HG02571 (cell line): Measurements from ENCODE around the gene PTPRF.
"Not testable (repeated sequence)": the region's sequence is repeated elsewhere in the genome, so short reads cannot be mapped to it uniquely, and the experiment has no call there.

ENCODE experiments used
- ATAC-seq: cut with Tn5 transposase; IDR thresholded peaks from one replicate; pipeline ENCODE4 v1.9.1; 2021; ENCODE audit warnings: mild to moderate bottlenecking, moderate library complexity; ENCODE audit not compliant: unreplicated experiment

The PTPRF gene

DNA sequence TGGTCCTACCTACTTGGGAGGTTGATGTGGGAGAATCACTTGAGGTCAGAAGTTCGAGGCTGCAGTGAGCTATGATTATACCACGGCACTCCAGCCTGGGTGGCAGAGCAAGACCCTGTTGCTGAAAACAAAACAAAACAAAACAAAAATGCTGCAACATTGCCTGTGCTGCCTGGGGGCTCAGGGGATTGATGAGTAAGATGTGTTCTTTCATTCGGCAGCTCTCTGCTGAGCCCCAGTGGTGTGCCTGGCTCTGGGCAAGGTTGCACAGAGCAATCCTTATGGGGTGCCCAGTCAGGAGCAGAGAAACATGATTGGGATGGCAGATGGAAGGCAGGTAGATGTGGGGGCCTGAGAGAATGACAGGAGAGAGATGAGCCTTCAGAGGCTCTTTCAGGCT lies 90.7 kb downstream of the PTPRF start:
- no peak for ATAC-seq

DNA sequence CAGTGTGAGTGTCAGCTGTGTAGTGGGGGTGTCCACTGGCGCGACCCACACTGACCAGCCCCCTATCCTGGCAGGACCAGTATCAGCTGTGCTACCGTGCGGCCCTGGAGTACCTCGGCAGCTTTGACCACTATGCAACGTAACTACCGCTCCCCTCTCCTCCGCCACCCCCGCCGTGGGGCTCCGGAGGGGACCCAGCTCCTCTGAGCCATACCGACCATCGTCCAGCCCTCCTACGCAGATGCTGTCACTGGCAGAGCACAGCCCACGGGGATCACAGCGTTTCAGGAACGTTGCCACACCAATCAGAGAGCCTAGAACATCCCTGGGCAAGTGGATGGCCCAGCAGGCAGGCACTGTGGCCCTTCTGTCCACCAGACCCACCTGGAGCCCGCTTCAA lies 91.2 kb downstream of the PTPRF start:
- no peak for ATAC-seq

DNA sequence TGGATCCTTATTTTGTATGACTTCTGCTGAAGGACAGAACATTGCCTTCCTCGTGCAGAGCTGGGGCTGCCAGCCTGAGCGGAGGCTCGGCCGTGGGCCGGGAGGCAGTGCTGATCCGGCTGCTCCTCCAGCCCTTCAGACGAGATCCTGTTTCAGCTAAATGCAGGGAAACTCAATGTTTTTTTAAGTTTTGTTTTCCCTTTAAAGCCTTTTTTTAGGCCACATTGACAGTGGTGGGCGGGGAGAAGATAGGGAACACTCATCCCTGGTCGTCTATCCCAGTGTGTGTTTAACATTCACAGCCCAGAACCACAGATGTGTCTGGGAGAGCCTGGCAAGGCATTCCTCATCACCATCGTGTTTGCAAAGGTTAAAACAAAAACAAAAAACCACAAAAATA lies 91.8 kb downstream of the PTPRF start:
- no peak for ATAC-seq

DNA sequence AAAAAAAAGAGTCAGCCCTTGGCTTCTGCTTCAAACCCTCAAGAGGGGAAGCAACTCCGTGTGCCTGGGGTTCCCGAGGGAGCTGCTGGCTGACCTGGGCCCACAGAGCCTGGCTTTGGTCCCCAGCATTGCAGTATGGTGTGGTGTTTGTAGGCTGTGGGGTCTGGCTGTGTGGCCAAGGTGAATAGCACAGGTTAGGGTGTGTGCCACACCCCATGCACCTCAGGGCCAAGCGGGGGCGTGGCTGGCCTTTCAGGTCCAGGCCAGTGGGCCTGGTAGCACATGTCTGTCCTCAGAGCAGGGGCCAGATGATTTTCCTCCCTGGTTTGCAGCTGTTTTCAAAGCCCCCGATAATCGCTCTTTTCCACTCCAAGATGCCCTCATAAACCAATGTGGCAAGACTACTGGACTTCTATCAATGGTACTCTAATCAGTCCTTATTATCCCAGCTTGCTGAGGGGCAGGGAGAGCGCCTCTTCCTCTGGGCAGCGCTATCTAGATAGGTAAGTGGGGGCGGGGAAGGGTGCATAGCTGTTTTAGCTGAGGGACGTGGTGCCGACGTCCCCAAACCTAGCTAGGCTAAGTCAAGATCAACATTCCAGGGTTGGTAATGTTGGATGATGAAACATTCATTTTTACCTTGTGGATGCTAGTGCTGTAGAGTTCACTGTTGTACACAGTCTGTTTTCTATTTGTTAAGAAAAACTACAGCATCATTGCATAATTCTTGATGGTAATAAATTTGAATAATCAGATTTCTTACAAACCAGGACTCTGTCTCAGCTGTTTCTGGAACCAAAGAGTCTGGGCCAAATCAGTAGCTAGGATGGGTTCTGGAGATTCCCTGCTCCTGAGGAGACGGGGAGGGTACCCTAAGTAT lies 92.5 kb downstream of the PTPRF start:
- ATAC-seq, result no peak

DNA sequence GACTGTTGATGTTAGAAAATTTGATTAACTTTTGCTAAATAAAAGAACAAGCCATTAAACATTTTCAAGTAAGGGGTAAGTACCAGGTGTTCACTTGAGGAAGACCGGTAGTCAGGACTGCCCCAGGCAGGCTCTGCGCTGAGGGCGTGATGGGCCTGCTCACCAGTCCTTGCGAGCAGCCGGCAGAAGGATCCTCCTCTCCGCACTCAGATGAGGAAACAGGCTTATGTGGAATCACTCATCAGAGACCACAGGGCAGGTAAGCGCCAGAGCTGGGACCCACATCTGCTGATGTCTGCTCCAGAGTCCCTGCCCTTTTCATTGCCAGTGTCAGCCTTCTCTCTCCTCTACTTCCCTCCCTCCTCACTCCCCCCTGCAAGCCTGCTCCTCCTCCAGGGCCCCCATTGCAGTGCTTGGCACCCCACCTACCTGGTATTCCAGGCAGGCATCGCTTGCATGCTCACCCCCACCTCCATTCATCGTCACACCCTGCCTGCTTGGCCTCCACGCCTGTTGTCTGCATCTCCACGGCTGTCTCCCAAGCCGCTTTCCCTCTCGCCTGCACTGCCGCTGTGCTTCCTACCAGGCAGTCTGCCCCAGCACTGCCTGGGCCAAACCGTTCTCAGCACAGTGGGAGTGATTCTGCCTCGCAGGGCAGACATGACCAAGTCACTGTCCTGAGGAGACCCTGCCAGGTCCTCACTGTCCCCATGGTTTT lies 94.5 kb downstream of the PTPRF start:
- no peak for ATAC-seq

DNA sequence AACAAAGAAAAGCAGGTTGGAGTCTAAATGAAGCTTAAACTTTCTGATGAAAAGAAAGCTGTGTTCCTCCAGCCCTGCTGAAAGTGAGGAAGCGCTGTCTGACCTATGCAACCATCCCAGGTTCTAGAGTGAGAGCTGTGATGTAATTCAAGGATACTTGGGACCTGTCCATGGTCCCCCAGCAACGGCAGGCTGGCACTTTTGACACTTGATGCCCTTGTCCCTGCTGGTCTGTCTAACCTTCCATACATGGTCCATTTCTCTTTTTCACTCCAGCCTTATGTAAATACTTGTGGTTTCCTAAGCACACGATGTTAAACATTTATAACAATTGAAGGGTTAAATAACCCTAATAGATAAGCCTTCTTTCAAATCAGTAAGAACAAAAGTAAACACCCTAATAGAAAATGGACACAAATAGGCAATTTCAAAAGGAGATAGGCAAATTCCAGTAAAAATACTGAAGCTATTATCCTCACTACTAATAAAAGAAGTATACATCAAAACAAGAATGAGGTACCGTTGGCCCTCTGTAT lies 101.5 kb downstream of the PTPRF start:
- ATAC-seq, result no peak

DNA sequence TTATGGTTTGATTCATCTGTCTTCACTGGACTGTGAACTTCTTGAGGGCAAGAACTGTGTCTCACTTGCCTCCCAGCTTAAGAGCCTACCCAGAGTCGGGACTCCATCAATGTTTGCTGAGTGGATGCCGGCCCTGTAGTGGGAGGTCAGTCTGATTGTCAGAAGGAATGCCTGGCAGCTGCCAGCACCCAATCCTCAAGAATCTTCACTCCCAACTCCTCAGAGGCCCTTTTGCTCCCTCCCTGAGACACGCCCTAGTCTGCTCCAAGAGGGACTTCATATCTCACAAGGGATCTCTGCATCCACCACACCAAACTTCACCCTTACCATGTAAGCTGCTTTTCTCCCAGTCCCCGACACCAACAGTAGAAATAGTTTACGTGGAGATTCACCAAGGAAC lies 104.0 kb downstream of the PTPRF start:
- no peak for ATAC-seq

DNA sequence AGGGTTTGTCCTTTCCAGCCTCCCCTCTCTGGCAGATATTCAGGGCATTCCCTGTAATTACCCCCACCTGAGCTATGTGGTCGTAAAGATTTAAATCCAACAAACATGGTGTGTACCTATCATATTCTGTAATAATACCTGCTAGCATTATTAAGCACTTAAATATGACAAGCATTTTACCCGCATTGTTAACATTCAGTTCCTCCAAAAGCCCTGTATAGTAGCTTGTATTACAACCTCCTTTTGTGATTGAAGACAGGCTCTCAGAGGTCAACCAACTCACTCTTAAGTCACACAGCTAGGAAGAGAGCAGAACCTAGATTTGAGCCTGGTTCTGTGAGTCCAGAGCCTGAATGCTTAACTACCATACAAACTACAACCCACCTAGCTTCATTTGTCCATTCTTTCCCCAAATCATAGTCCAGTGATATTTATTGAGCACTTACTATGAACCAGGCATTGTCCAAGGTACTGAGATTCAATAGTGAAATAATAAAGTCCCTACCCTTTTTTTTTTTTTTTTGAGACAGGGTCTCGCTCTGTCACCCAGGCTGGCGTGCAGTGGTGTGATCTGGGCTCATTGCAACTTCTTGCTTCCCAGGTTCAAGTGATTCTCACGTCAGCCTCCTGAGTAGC lies 105.4 kb downstream of the PTPRF start:
- no peak for ATAC-seq

DNA sequence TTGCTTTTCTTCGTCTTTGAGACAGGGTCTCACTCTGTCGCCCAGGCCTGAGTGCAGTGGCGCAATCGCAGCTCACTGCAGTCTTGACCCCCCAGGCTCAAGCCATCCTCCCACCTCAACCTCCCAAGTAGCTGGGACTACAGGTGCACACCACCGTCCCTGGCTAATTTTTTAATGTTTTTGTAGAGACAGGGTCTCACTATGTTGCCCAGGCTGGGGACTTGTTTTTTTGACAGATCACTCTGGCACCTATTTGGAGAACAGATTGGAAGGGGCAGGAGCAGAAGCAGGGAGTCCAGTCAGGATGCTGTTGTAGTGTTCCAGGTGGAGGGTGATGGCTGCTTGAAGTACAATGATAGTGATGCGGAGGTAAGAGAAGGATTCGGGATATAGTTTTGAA lies 106.6 kb downstream of the PTPRF start:
- no peak for ATAC-seq

DNA sequence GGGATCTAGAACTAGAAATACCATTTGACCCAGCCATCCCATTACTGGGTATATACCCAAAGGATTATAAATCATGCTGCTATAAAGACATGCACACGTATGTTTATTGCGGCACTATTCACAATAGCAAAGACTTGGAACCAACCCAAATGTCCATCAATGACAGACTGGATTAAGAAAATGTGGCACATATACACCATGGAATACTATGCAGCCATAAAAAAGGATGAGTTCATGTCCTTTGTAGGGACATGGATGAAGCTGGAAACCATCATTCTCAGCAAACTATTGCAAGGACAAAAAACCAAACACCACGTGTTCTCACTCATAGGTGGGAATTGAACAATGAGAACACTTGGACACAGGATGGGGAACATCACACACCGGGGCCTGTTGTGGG lies 107.7 kb downstream of the PTPRF start:
- ATAC-seq, result not testable (repeated sequence)

DNA sequence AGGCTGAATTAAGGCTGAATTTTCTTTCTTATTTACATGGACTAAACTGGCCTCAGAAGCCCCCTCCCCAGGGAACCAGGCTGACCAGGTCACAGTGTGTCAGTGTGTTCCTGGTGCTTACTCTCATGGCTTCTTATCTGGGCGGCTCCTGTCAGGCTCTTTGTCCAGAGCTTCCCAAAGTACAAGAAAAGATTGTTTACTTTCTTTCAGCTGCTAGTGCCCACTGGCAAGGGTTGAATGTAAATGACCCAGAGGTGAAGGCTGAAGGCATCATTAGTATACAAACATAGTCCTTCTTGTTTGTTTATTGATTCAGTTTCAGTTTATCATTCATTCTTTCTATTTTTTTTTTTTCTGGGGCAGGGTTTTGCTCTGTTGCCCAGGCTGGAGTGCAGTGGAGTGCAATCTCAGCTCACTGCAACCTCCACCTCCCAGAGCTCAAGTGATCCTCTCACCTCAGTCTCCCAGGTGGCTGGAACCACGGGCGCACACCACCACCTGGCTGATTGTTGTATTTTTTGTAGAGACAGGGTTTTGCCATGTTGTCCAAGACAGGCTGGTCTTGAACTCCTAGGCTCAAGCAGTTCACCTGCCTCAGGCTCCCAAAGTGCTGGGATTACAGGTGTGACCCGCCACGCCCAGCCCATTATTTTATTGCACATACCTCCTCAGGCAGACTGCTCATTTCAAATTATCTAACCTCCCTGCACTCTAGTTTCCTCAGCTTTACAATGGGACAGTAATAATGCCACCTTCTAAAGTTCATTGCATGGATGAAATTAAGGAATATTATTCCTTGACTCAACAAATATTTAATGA lies 109.5 kb downstream of the PTPRF start:
- ATAC-seq, result no peak

DNA sequence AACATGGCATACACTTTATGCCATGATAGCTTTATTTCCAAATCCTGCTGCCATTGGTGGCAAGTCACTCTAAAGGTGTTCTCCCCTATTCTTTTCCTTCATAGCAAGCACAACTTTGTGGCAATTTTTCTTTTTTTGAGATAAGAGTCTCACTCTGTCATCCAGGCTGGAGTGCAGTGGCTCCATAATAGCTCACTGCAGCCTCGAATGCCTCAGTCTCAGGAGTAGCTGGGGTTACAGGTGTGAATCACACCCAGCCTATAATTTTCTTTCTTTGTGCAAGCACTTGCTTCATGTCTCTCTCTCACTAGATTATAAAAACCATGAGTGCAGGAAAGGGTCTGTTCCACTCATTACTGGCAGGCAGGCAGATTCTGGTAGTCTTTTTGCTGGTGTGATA lies 113.9 kb downstream of the PTPRF start:
- no peak for ATAC-seq

DNA sequence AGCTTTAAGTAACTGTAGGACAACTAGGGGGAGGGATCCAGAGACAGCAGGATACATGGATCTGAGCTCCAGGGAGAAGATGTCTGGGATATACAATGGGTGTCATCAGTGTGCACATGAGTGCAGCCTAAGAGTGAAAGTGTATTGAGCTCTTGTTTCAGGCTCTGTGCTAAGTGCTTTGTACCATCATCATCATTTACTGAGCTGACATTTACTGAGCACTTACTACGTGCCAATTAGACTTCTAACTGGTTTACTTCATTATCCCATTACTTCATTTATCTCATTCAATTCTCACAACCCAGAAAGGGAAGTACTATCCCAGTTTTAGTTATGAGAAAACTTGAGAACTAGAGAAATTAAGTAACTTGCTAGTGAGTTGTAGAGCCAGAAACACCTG lies 114.8 kb downstream of the PTPRF start:
- no peak for ATAC-seq

DNA sequence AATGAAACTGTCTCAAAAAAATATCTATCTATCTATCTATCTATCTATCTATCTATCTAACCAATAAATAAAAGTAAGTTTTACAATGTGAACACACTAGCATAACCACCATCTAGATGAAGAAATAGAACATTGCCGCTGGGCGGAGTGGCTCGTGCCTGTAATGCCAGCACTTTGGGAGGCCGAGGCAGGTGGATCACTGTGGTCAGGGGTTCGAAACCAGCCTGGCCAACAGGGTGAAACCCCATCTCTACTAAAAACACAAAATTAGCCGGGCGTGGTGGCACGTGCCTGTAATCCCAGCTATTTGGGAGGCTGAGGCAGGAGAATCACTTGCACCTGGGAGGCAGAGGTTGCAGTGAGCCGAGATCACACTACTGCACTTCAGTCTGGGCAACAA lies 116.6 kb downstream of the PTPRF start:
- not testable (repeated sequence) for ATAC-seq

DNA sequence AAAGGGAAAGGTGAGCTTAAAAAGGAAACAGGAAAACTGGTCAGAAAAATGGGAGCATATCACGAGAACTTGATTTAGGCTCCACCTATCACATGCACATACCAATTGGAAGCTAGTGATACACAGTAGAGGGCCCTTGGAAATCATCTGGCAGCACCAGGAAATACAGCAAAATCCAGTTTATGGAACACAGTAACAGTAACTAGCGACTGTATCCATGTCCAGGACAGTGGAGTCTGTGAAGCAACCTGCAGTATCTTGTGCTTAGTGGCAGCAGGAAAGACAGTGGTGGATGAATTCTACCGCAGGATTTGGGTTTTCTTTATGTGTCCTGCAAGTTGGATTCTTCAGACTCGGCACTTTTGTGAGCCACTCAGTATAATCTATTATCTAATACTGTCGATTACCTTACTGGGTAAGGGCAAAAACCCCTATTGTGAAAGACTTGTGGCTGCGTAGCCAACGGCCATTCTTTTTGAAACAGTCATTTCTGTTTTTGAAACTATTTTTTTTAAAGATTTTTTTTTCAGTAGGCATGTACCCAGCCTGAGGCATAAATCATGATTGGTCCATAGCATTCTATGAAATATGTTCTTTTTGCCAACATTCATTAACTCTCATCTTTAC lies 117.7 kb downstream of the PTPRF start:
- no peak for ATAC-seq

DNA sequence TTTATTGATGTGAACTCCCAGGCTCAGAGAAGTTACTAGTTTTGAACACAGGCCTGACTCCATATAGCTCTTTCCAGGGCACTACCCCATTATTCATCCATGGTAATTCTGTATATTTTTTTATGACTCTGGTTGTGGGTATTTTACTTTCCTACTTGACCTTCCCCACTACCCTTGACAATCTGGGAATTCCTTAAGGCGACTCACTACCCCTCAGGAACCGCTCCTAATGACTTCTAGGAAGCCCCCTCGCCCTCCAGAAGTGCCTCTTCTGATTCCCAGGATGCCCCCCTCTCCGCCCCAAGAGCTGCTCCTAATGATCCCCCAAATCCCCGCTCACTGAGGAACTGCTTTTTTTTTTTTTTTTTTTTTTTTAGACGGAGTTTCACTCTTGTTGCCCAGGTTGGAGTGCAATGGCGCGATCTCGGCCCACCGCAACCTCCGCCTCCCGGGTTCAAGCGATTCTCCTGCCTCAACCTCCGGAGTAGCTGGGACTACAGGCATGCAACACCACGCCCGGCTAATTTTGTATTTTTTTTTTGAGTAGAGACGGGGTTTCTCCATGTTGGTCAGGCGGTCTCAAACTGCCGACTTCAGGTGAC lies 118.3 kb downstream of the PTPRF start:
- ATAC-seq, result no peak

DNA sequence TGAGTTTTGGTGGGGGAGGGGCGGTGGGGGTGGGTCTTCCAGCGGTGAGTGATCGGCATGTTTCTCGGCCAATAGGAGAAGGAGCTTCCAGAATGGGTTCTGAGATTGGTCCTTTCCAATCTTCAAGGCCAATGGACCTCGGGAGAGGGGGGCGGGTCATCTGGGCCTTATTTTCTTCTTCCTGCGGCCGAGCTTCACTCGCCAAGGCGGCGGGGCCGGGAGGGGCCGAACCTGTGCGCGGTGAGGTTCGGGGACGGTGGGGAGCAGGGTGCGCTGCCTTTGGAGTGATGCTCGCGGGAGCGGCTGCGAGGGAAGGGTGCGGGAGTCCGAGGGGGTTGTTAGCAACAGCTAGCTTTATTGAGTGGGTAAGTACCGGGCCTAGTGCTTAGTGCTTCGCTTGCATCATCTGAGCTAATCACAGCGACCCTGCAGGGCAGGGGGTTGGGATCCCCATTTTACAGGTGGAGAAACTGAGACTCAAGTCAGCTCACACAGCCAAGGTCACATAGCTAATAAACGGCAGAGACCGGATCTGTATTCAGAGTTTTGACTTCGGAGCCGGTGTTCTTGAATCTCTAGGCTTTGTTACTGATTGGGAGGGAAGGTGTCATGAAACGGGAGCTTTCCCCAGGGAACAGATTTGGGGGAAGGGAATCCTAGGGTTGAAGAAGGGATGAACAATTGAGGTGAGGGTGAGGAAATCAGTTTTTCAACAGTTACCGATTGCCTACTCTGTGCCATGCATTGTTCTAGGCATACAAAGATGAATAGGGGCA lies 119.8 kb downstream of the PTPRF start:
- peak; percentile 69 for ATAC-seq

DNA sequence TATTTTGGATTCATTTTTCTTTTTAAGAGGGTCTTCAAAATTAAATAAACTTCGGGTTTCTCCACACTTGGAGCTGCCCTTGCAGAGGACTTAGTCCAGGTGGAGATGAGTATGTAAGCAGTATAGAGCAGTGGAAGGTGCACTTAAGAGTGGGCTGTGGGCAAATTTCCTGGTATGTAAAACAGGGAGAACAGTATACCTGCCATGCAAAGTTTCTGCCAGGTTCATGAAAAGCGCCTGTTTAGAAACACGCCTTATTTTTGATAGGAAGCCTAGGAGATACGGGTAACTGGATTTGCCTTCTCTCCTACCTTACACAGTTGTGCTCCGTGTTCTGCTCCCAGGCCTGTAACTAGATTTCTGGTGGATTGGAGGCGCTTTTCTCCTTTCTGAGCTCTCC lies 120.5 kb downstream of the PTPRF start:
- ATAC-seq, result no peak

DNA sequence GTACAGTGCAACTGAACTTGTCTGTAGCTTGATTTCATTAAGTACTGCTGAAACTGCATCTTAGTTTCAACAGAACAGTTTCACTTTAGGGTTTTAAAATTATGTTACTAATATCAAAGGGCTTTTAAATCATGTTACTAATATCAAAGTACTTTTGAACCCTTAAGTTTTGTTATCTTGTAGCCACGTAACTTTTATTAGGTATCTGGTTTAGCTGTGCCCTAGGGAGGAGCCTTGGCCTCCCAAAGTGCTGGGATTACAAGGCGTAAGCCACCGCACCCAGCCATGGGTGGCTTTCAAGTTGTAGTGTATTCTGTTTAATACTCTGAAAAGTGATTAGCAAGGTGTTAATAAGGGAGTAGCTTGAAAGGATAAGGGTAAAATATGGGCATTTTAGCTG lies 121.2 kb downstream of the PTPRF start:
- ATAC-seq, result no peak
